ENCODE results near the gene CTBS. TPM values are rescaled to one million over a fixed set of nuclear protein-coding genes. Genes with fewer than 3 reads are reported as not detected.

The CTBS gene
- total and polyA plus RNA-seq, 2 of the 4 experiments (the other 2 are of a cell fraction) = 5.9 to 12.4 TPM

DNA sequence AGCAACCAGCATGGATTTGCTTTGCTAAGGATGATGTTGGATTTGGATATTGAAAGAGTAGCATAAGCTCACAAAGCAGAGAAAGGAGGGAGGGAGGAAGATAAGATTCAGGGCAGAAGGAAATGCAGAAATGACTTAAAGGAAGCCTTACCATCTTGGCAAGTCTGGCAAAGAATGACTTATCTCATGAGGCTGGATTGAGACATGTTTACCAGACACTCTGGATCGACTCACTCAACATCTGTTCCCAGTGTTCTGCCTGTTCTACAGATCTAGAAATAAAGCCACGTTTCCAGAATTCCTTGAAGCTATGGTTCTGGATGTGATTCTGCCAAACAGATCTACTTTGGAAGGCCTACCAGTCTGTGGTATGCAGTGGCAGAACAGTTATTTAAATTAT is 38.8 kb upstream of the CTBS start:
- no TSS peak for BruUV-seq (replicated peaks)
- H4K5ac ChIP-seq (ENCODE audit: low read depth, low read length) = no peak overlapping the region
- H4K8ac ChIP-seq (ENCODE audit: low read depth in 2 of 2, low read length in 2 of 2) = no peak overlapping the region
- dilution Hi-C loops (cut with HindIII; ENCODE audit: low sequenced_read_pairs, unreplicated experiment) = no loop called here
- H3K9me3 ChIP-seq (ENCODE audit: control insufficient read depth, insufficient read depth, low read length) = peaks cover 2% of the 10 kb centered on the region
- DNase-seq = peak; percentile 56
- H3K9ac ChIP-seq (ENCODE audit: low read depth, low read length) = no peak overlapping the region
- H3K4me2 ChIP-seq (ENCODE audit: low read depth, low read length) = no peak overlapping the region
- H3K27me3 ChIP-seq (ENCODE audit: control insufficient read depth, insufficient read depth, low read length) = no peaks in the 10 kb centered on the region
- no peak overlapping the region for H2BK15ac ChIP-seq (ENCODE audit: low read depth, low read length)
- H3K9me1 ChIP-seq (ENCODE audit: insufficient read depth, low read length) = no peaks in the 10 kb centered on the region
- H3K18ac ChIP-seq (ENCODE audit: low read depth, low read length) = no peak overlapping the region
- H3K79me1 ChIP-seq (ENCODE audit: low read depth in 1 of 2, low read length in 2 of 2) = no peaks in the 10 kb centered on the region
- H2BK20ac ChIP-seq (ENCODE audit: low read depth, low read length) = peak overlapping the region; percentile 28; the same call in 1 of the 2 replicates
- no peaks in the 10 kb centered on the region for H4K20me1 ChIP-seq (ENCODE audit: insufficient read depth, low read length)
- no peak overlapping the region for H3K4me3 ChIP-seq (ENCODE audit: insufficient read depth, low read depth, low read length)
- no peak overlapping the region for H3K14ac ChIP-seq (replicated peaks; ENCODE audit: low read depth, low read length)
- in situ Hi-C loops (cut with MboI; ENCODE audit: low sequenced_read_pairs) = loop anchor here (25.0 kb wide), 2 partner anchors 324 to 476 kb away; partner anchors contain the start of gene PRKACB
- no peak for TF ChIP-seq RAD21 (IDR thresholded peaks at IDR 0.05; ENCODE audit: low read length)
- no peak for TF ChIP-seq CEBPB (IDR thresholded peaks at IDR 0.05; ENCODE audit: low read depth, low read length)
- no peak for TF ChIP-seq NFE2L2 (IDR thresholded peaks at IDR 0.05; ENCODE audit: low read depth, low read length)
- TF ChIP-seq, protein P1, sequence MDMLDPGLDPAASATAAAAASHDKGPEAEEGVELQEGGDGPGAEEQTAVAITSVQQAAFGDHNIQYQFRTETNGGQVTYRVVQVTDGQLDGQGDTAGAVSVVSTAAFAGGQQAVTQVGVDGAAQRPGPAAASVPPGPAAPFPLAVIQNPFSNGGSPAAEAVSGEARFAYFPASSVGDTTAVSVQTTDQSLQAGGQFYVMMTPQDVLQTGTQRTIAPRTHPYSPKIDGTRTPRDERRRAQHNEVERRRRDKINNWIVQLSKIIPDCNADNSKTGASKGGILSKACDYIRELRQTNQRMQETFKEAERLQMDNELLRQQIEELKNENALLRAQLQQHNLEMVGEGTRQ (IDR thresholded peaks at IDR 0.05; ENCODE audit: low read depth, low read length) = no peak
- TF ChIP-seq SMC3 (IDR thresholded peaks at IDR 0.05; ENCODE audit: low read depth, low read length) = no peak
- no peak for TF ChIP-seq POLR2A (IDR thresholded peaks at IDR 0.05; ENCODE audit: low read depth, low read length)
- no peak for TF ChIP-seq FOS (IDR thresholded peaks at IDR 0.05; ENCODE audit: low read depth, low read length)
- TF ChIP-seq MAFK (IDR thresholded peaks at IDR 0.05; ENCODE audit: low read depth, low read length) = no peak
- TF ChIP-seq MXI1 (IDR thresholded peaks at IDR 0.05; ENCODE audit: borderline replicate concordance, low read depth, low read length) = no peak
- TF ChIP-seq CHD1 (IDR thresholded peaks at IDR 0.05; ENCODE audit: low read depth, low read length) = no peak
- no peak for TF ChIP-seq MAZ (IDR thresholded peaks at IDR 0.05; ENCODE audit: borderline replicate concordance, low read depth, low read length)
- TF ChIP-seq RFX5 (IDR thresholded peaks at IDR 0.05; ENCODE audit: low read depth, low read length) = no peak
- TF ChIP-seq, protein P2, sequence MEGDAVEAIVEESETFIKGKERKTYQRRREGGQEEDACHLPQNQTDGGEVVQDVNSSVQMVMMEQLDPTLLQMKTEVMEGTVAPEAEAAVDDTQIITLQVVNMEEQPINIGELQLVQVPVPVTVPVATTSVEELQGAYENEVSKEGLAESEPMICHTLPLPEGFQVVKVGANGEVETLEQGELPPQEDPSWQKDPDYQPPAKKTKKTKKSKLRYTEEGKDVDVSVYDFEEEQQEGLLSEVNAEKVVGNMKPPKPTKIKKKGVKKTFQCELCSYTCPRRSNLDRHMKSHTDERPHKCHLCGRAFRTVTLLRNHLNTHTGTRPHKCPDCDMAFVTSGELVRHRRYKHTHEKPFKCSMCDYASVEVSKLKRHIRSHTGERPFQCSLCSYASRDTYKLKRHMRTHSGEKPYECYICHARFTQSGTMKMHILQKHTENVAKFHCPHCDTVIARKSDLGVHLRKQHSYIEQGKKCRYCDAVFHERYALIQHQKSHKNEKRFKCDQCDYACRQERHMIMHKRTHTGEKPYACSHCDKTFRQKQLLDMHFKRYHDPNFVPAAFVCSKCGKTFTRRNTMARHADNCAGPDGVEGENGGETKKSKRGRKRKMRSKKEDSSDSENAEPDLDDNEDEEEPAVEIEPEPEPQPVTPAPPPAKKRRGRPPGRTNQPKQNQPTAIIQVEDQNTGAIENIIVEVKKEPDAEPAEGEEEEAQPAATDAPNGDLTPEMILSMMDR (conservative IDR thresholded peaks at IDR 0.05; ENCODE audit: low read depth, low read length) = no peak
- TF ChIP-seq, protein P3, sequence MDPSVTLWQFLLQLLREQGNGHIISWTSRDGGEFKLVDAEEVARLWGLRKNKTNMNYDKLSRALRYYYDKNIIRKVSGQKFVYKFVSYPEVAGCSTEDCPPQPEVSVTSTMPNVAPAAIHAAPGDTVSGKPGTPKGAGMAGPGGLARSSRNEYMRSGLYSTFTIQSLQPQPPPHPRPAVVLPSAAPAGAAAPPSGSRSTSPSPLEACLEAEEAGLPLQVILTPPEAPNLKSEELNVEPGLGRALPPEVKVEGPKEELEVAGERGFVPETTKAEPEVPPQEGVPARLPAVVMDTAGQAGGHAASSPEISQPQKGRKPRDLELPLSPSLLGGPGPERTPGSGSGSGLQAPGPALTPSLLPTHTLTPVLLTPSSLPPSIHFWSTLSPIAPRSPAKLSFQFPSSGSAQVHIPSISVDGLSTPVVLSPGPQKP (IDR thresholded peaks at IDR 0.05; ENCODE audit: borderline replicate concordance, low read depth, low read length) = no peak
- no peak for TF ChIP-seq RCOR1 (IDR thresholded peaks at IDR 0.05; ENCODE audit: insufficient replicate concordance, low read length)
- TF ChIP-seq BHLHE40 (IDR thresholded peaks at IDR 0.05; ENCODE audit: low read depth, low read length) = no peak
- no peak overlapping the region for H3K27ac ChIP-seq (ENCODE audit: insufficient read depth, low read length)
- H2AK5ac ChIP-seq (ENCODE audit: low read depth, low read length) = no peak overlapping the region
- intact Hi-C loops (cut with micrococcal nuclease) = loop anchor here (10.0 kb wide), 1 partner anchor 708 kb away; no protein-coding TSS in a partner anchor
- ATAC-seq (ENCODE audit: low read depth) = no peak
- H2AFZ ChIP-seq (replicated peaks; ENCODE audit: low read length, poor library complexity) = no peak overlapping the region
- H2AK9ac ChIP-seq (replicated peaks; ENCODE audit: low read depth, low read length, poor library complexity) = no peak overlapping the region
- no peaks in the 10 kb centered on the region for H3K36me3 ChIP-seq (ENCODE audit: control insufficient read depth, insufficient read depth, low read length)
- no peak overlapping the region for H3K56ac ChIP-seq (ENCODE audit: extremely low read depth, insufficient read depth, low read length)
- H3K4ac ChIP-seq (ENCODE audit: low read depth, low read length) = no peak overlapping the region
- H3K4me1 ChIP-seq (ENCODE audit: control insufficient read depth, insufficient read depth, low read length) = peaks cover 6% of the 10 kb centered on the region
- no peak overlapping the region for H2BK120ac ChIP-seq (ENCODE audit: low read depth, low read length)
- no peak overlapping the region for H2BK5ac ChIP-seq (ENCODE audit: low read depth, low read length, poor library complexity, severe bottlenecking)
- CTCF ChIA-PET = interaction anchor here (0.6 to 1.6 kb wide), 2 partner anchors 9 to 472 kb away, joined by 3 to 6 read pairs; no protein-coding TSS in a partner anchor
- POLR2A ChIA-PET (ENCODE audit: unreplicated experiment) = no interaction called here
- no peak overlapping the region for H3K23ac ChIP-seq (ENCODE audit: low read depth, low read length)
- no peak overlapping the region for H4K91ac ChIP-seq (ENCODE audit: insufficient read depth, low read depth, low read length)
- WGBS, 2 experiments (ENCODE audit: extremely low coverage in 2 of 2, insufficient read length in 1 of 2) = no CpG with 5 or more reads among the region's 2 CpGs
